ENCODE measurements around the gene CLDN3. TPM values are rescaled to one million over a fixed set of nuclear protein-coding genes. Genes with fewer than 3 reads are reported as not detected.

The CLDN3 gene
- total RNA-seq, 1 experiment from 2014 or later = 16.5 TPM

DNA sequence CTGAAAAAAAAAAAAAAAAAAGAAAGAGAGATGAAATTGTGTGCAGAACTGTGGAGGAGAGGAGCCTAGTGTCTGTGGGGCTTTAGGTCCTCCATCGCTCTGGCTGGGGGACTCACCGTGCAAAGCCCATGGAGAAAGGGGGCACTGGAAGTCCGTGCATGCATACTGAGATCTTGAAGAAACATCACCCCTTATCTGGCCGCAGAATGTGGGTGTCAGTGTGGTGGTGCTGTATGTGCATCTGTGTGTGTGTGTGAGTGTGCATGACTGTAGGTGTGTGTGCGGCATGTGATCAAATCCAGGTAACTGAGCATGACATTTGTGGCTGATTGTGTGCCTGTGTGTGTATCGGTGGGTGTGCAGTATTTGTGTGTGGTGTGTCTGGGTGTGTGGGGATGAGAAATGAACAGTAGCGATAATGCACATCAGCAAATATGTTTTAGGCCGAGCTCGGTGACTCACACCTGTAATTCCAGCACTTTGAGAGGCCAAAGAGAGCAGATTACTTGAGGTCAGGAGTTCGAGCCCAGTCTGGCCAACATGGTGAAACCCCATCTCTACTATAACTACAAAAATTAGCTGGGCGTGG lies 8.8 kb upstream of the CLDN3 start:
- Histone ChIP-seq H4K8ac (replicated peaks; ENCODE audit: insufficient read length, low read depth, low read length) (no peak overlapping the region), H3K27ac (ENCODE audit: insufficient read length, low read depth, low read length) (no peak overlapping the region), H2AK5ac (ENCODE audit: insufficient read length, low read length) (no peak overlapping the region), H2BK120ac (ENCODE audit: low read depth, low read length, poor library complexity, severe bottlenecking) (no peak overlapping the region), H3K14ac (ENCODE audit: insufficient read depth, low read length) (no peak overlapping the region), H2BK5ac (ENCODE audit: insufficient read length, low read length) (no peak overlapping the region), H3K4ac (ENCODE audit: low read depth, low read length) (no peak overlapping the region), H2BK20ac (ENCODE audit: low read depth, low read length, poor library complexity, severe bottlenecking) (no peak overlapping the region), H3K9ac (ENCODE audit: extremely low read depth, insufficient read length, low read length) (no peak overlapping the region), H2AFZ (ENCODE audit: low read length) (no peak overlapping the region), H2BK12ac (ENCODE audit: insufficient read length, low read depth, low read length) (no peak overlapping the region), H2BK15ac (ENCODE audit: low read depth, low read length) (no peak overlapping the region), H3K23ac (ENCODE audit: insufficient read length, low read depth, low read length) (no peak overlapping the region), H3K4me1 (ENCODE audit: insufficient read depth, low read length) (no peaks in the 10 kb centered on the region), H3K79me2 (ENCODE audit: insufficient read depth, low read length) (no peaks in the 10 kb centered on the region), H3T11ph (ENCODE audit: low read length) (no peak overlapping the region), H3K27me3 (ENCODE audit: insufficient read depth, low read length) (no peaks in the 10 kb centered on the region), H3K56ac (ENCODE audit: insufficient read length, low read depth, low read length) (no peak overlapping the region), H4K91ac (ENCODE audit: insufficient read length, low read depth, low read length) (no peak overlapping the region), H3K9me3 (ENCODE audit: control insufficient read depth, low read depth, low read length) (no peaks in the 10 kb centered on the region), H3K18ac (ENCODE audit: insufficient read length, low read depth, low read length) (peak overlapping the region; percentile 15), H3K4me2 (ENCODE audit: insufficient read depth, insufficient read length, low read length) (no peak overlapping the region), H3K23me2 (ENCODE audit: insufficient read length, low read depth, low read length, poor library complexity, severe bottlenecking) (no peaks in the 10 kb centered on the region), H4K20me1 (ENCODE audit: control insufficient read depth, insufficient read depth, insufficient read length) (no peaks in the 10 kb centered on the region), H4K5ac (ENCODE audit: insufficient read length, low read depth, low read length) (no peak overlapping the region), H3K79me1 (ENCODE audit: insufficient read depth, low read depth, low read length, poor library complexity, severe bottlenecking) (no peaks in the 10 kb centered on the region)
- WGBS (ENCODE audit: extremely low coverage, insufficient read length, low lambda C conversion rate) = no CpG with 5 or more reads among the region's 11 CpGs
- H3K4me1 Mint-ChIP-seq = peaks cover 0 to 12% of the 10 kb centered on the region in 2 experiments; a peak in 1 of 4 replicates
- peaks cover 0 to 8% (median 2%) of the 10 kb centered on the region in 3 experiments; a peak in 4 of 7 replicates for H3K36me3 Mint-ChIP-seq (ENCODE audit: insufficient read depth in 1 of 3, low read depth in 3 of 3)
- DNase-seq = no peak
- H3K27me3 Mint-ChIP-seq (ENCODE audit: low read depth) = no peaks in the 10 kb centered on the region; the same call in 1 of the 2 replicates
- H3K9me3 Mint-ChIP-seq = peaks cover 3 to 6% of the 10 kb centered on the region in 2 experiments; a peak in 4 of 5 replicates
- TF ChIP-seq, protein P1, sequence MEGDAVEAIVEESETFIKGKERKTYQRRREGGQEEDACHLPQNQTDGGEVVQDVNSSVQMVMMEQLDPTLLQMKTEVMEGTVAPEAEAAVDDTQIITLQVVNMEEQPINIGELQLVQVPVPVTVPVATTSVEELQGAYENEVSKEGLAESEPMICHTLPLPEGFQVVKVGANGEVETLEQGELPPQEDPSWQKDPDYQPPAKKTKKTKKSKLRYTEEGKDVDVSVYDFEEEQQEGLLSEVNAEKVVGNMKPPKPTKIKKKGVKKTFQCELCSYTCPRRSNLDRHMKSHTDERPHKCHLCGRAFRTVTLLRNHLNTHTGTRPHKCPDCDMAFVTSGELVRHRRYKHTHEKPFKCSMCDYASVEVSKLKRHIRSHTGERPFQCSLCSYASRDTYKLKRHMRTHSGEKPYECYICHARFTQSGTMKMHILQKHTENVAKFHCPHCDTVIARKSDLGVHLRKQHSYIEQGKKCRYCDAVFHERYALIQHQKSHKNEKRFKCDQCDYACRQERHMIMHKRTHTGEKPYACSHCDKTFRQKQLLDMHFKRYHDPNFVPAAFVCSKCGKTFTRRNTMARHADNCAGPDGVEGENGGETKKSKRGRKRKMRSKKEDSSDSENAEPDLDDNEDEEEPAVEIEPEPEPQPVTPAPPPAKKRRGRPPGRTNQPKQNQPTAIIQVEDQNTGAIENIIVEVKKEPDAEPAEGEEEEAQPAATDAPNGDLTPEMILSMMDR (conservative IDR thresholded peaks at IDR 0.05) = no peak
- no peak overlapping the region for H3K4me3 Mint-ChIP-seq
- H3K27ac Mint-ChIP-seq = peak overlapping the region in 1 of 3 experiments; percentile 56; a peak in 1 of 7 replicates
